GM13977 (cell line): ENCODE results near the gene TFAP2B.

ENCODE experiments used
- DNase-seq: peaks from one replicate; pipeline ENCODE4 v3.0.0; 2012; ENCODE audit warnings: low spot score
- CTCF ChIP-seq: IDR thresholded peaks from 2 replicates; pipeline ENCODE4 v1.5.1; 2012; ENCODE audit warnings: mild to moderate bottlenecking, control low read depth; ENCODE audit not compliant: insufficient read depth; ENCODE audit errors: extremely low read depth, missing control alignments
- in situ Hi-C: fragments of 300-500 bp; cut with MboI; formaldehyde crosslinking; loops from one replicate; pipeline ENCODE4 v1.12.0; 2022; ENCODE audit warnings: low sequenced_read_pairs, low pct_unique_long_range_greater_than_20kb, mixed read lengths, inconsistent platforms; ENCODE audit not compliant: unreplicated experiment

The TFAP2B gene

GRCh38 chr6:50829898-50830444 is 11.3 kb downstream of the TFAP2B start:
- DNase-seq: no peak
- no peak for TF ChIP-seq CTCF
- in situ Hi-C loops: no loop called here

- DNase-seq: no peak
- in situ Hi-C loops: no loop called here
- no peak for TF ChIP-seq CTCF
Measured at GRCh38 chr6:50831186-50831585, 12.5 kb downstream of the TFAP2B start.

GRCh38 chr6:50832912-50833311 is 14.2 kb downstream of the TFAP2B start:
- no peak for DNase-seq
- TF ChIP-seq CTCF: no peak
- in situ Hi-C loops: no loop called here

- no peak for DNase-seq
- no peak for TF ChIP-seq CTCF
- in situ Hi-C loops: no loop called here
Measured at GRCh38 chr6:50834929-50835410, 16.3 kb downstream of the TFAP2B start.

- no peak for DNase-seq
- in situ Hi-C loops: no loop called here
- TF ChIP-seq CTCF: no peak
Measured at GRCh38 chr6:50836231-50836630, 17.6 kb downstream of the TFAP2B start.

GRCh38 chr6:50837589-50838445 is 19.1 kb downstream of the TFAP2B start:
- in situ Hi-C loops: no loop called here
- DNase-seq: no peak
- TF ChIP-seq CTCF: no peak
